ENCODE measurements around the gene ZNF337.
"Not testable (repeated sequence)": the region's sequence is repeated elsewhere in the genome, so short reads cannot be mapped to it uniquely, and the experiment has no call there.

Gene ZNF337

GRCh38 chr20:25696371-25697131 lies at the start of gene ZNF337:
ZNF337 (minus strand) TSS chr20:25696853; CDS start chr20:25686417, 10,436 bp downstream.
- DNase-seq, result peak; percentile 98

GRCh38 chr20:25745738-25746137 lies 49.1 kb upstream of the ZNF337 start:
- DNase-seq, result no peak

- DNase-seq, result no peak
Measured at GRCh38 chr20:25745100-25745499, 48.4 kb upstream of the ZNF337 start.

GRCh38 chr20:25744261-25744660 lies 47.6 kb upstream of the ZNF337 start:
- no peak for DNase-seq

- no peak for DNase-seq
Measured at GRCh38 chr20:25741088-25741487, 44.4 kb upstream of the ZNF337 start.

- DNase-seq, result no peak
Measured at GRCh38 chr20:25739615-25740320, 43.1 kb upstream of the ZNF337 start.

GRCh38 chr20:25738198-25738597 lies 41.5 kb upstream of the ZNF337 start:
- DNase-seq, result no peak

GRCh38 chr20:25733903-25734302 lies 37.2 kb upstream of the ZNF337 start:
- DNase-seq, result no peak

GRCh38 chr20:25730862-25731261 lies 34.2 kb upstream of the ZNF337 start:
- DNase-seq, result no peak

GRCh38 chr20:25726357-25726756 lies 29.7 kb upstream of the ZNF337 start:
- DNase-seq, result no peak

- DNase-seq, result no peak
Measured at GRCh38 chr20:25725639-25726038, 29.0 kb upstream of the ZNF337 start.

- no peak for DNase-seq
Measured at GRCh38 chr20:25723975-25724374, 27.3 kb upstream of the ZNF337 start.

- no peak for DNase-seq
Measured at GRCh38 chr20:25720285-25720684, 23.6 kb upstream of the ZNF337 start.

- DNase-seq, result peak; percentile 23
Measured at GRCh38 chr20:25718896-25719809, 22.5 kb upstream of the ZNF337 start.

- DNase-seq, result no peak
Measured at GRCh38 chr20:25707695-25708094, 11.0 kb upstream of the ZNF337 start.

- no peak for DNase-seq
Measured at GRCh38 chr20:25706793-25707192, 10.1 kb upstream of the ZNF337 start.

GRCh38 chr20:25705830-25706351 lies 9.2 kb upstream of the ZNF337 start:
- no peak for DNase-seq

- DNase-seq, result not testable (repeated sequence)
Measured at GRCh38 chr20:25704303-25704702, 7.7 kb upstream of the ZNF337 start.

GRCh38 chr20:25700835-25701234 lies 4.2 kb upstream of the ZNF337 start:
- DNase-seq, result not testable (repeated sequence)

- no peak for DNase-seq
Measured at GRCh38 chr20:25699914-25700313, 3.3 kb upstream of the ZNF337 start.

- DNase-seq, result no peak
Measured at GRCh38 chr20:25697132-25697446, 436 bp upstream of the ZNF337 start.

- DNase-seq, result no peak
Measured at GRCh38 chr20:25695532-25696370, 902 bp downstream of the ZNF337 start.

All from NCI-H510A (cell line).